Amniotic epithelial cell (primary cell): ENCODE data around the gene FCSK.
A peak's percentile ranks its signal among the peaks of the same experiment; 100 is the strongest.
"Not testable (repeated sequence)": the region's sequence is repeated elsewhere in the genome, so short reads cannot be mapped to it uniquely, and the experiment has no call there.

ENCODE experiments used
- DNase-seq: peaks from one replicate; pipeline ENCODE4 v3.0.0-alpha.2; 2010; ENCODE audit warnings: low read depth

Gene FCSK

DNA sequence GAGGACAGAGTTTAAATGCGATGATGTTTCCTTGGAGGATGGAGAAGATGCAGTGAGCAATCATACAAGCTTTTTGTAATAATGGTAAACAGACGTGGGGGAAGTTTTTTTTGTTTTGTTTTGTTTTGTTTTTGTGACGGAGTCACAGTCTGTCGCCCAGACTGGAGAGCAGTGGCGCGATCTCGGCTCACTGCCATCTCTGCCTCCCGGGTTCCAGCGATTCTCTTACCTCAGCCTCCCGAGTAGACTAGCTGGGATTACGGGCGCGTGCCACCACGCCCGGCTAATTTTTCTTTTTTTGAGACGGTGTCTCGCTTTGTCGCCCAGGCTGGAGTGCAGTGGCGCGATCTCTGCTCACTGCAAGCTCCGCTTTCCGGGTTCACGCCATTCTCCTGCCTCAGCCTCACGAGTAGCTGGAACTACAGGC, 70.0 kb downstream of the FCSK start:
- DNase-seq = not testable (repeated sequence)

DNA sequence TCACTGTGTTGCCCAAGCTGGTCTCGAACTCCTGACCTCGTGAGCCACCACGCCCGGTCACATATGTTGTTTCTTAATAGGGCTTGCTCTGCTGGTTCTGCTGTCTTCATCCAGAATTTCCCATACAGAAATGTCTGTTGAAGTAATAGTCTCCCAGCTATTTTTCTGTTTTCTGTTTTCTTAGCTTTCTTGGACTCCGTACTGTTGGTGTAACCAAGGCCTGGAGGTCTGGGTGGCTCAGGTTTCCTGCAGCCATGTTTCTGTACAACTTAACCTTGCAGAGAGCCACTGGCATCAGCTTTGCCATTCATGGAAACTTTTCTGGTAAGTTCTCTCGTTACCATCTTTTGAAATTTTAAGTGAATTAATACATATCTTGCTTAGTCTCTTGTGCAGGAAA, 72.0 kb downstream of the FCSK start:
- DNase-seq = no peak

DNA sequence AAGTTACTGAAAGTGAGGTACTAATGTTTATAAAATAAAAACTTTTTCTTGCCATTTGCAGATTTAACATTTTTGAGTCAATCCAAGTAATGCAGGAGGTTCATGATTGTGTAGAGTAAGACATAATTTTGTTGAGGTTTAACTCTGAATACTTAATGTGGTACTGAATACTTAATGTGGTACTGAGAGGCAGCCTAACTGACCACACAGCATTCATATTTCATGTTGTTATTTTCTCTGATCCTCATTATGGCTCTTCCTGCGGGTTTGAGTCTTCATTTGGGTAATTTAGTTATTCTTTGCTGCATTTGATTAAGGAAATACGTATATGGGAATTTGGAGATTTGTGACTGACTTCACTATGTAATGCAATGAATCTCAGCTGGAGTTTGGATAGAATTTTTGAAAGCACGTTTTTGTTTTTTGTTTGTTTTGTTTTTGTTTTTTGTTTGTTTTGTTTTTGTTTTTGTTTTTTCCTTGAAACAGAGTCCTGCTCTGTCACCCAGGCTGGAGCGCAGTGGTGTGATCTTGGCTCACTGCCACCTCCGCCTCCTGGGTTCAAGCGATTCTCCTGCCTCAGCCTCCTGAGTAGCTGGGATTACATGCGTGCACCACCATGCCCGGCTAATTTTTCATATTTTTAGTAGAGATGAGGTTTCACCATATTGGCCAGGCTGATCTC, 73.1 kb downstream of the FCSK start:
- no peak for DNase-seq

DNA sequence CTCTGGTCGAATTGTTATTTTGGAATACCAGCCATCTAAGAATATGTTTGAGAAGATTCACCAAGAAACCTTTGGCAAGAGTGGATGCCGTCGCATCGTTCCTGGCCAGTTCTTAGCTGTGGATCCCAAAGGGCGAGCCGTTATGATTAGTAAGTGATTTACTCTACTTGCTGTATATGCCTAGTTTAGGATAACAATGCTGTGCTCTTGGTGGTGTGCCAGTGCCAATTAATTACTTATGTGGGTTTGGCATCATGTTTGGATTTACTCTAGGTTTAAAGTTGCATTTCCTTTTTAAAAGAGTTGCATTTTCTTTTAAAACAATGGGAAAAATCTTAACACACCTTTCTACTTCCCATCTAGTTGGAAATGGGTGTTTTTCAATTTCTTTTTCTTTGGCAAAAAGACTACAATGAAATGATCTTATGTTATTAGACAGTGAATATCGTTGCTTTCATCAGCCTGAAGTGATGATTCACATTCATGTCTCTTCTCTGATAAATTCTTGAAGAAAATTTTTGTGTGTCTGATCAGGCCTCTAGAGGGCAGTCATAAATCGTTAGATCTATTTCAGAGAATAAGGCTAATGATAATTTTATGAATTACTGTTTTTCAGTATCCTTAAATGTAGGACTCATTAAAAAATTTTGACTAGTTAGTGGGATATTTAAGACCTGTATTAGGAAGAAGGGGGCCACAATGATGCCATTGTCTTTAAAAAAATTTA, 74.8 kb downstream of the FCSK start:
- peak; percentile 60 for DNase-seq
